Measurements from ENCODE around the gene CCDC92.
A peak's percentile ranks its signal among the peaks of the same experiment; 100 is the strongest.

Gene CCDC92, protein sequence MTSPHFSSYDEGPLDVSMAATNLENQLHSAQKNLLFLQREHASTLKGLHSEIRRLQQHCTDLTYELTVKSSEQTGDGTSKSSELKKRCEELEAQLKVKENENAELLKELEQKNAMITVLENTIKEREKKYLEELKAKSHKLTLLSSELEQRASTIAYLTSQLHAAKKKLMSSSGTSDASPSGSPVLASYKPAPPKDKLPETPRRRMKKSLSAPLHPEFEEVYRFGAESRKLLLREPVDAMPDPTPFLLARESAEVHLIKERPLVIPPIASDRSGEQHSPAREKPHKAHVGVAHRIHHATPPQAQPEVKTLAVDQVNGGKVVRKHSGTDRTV

DNA sequence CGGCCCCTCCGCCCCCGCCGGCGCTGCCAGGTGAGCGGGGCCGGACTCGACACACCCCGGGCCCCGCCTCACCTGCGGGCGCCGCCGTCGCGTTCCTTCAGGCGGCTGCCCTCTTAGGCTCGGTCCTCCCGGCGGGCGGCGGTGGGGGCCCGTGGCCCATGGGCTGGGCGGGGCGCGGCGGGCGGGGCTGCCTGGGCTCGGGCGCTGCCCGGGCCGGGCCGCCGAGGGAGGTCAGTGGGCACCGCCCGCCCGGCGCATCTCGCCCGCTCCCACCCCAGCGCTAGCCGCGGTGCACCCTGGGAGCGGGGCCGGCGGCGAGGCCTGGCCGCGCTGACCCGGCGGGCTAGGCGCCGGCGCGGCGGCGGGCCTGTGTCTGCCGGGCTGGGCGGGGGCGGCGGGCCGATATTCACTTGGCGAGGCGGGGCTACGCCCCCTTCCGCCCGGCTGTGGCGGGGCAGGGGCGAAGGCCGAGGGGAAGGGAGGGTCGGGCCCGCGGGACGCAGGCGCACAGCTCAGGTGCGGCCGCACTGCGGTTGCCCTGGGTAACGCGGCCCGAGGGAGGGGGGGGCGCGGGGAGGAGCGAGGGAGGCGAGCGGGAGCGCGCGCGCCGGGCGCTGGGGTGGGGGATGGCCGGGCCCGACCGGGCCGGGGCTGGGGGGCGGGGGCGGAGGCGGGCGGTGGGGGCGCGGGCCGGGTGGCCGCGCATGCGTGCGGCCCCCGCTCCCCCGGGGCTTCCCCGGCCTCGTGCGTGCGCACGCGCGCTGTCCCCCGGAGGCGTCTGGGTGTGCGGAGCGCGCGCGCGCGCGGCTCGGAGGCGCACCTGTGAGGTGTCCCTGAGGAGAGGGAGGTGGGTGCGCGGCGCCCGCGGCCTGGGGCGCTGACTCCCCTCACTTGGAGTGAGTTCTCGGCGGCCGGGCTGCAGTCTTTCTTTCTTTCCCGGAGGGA lies at the start of gene CCDC92, which contains the start of gene ZNF664:
CCDC92 (minus strand) TSS at position 375 of the 945 bp plus-strand sequence. CDS start 28,526 bp downstream, outside the sequence.
ZNF664 (plus strand) TSS at position 759 of the 945 bp plus-strand sequence. CDS start 38,930 bp downstream, outside the sequence.
- Histone ChIP-seq H3K9ac (ENCODE audit: low read length in 2 of 2) (peak within 1 kb of the TSS; percentile 76 to 86), H3K9me3 (ENCODE audit: control insufficient read depth in 2 of 2, low read length in 2 of 2) (no peaks in the 10 kb centered on the region), H3K27ac (ENCODE audit: low read length) (peak within 1 kb of the TSS; percentile 88), H3K27me3 (ENCODE audit: control insufficient read depth in 1 of 2, insufficient read depth in 2 of 2, low read length in 2 of 2) (no peaks in the 10 kb centered on the region), H3K4me3 (ENCODE audit: low read length in 2 of 2) (peak within 1 kb of the TSS; percentile 68 to 83), H3K36me3 (ENCODE audit: control insufficient read depth in 2 of 2, insufficient read depth in 2 of 2, low read length in 2 of 2) (peaks cover 0 to 3% of the 10 kb centered on the region in 2 donors), H3K4me1 (ENCODE audit: control insufficient read depth, insufficient read depth, low read length) (peaks cover 13% of the 10 kb centered on the region)

DNA sequence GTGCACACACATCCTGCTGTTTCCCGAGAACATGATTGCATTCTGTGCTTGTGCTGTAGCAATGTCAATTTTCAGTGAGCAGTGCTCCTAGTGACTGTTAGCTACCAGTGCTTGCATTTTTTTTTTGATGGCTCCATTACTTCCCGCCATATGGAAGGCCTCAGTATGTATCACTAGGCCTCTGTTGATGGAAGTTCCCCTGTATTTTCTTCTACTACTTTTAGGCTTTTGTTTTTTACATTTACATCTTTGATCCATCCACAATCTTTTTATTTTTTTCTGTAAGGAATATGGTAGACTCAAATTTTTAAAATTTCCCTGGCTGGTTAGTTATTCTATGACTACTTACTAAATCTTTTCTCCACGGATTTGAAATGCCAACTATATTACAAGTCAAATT lies 49.5 kb upstream of the CCDC92 start:
- no peak overlapping the region for H3K27ac ChIP-seq (ENCODE audit: low read length)
- no peaks in the 10 kb centered on the region for H3K9me3 ChIP-seq (ENCODE audit: control insufficient read depth in 2 of 2, low read length in 2 of 2)
- H3K4me3 ChIP-seq (ENCODE audit: low read length in 2 of 2), result no peak overlapping the region
- H3K9ac ChIP-seq (ENCODE audit: low read length in 2 of 2), result no peak overlapping the region
- H3K36me3 ChIP-seq (ENCODE audit: control insufficient read depth in 2 of 2, insufficient read depth in 2 of 2, low read length in 2 of 2), result no peaks in the 10 kb centered on the region
- H3K27me3 ChIP-seq (ENCODE audit: control insufficient read depth in 1 of 2, insufficient read depth in 2 of 2, low read length in 2 of 2), result no peaks in the 10 kb centered on the region
- no peaks in the 10 kb centered on the region for H3K4me1 ChIP-seq (ENCODE audit: control insufficient read depth, insufficient read depth, low read length)

DNA sequence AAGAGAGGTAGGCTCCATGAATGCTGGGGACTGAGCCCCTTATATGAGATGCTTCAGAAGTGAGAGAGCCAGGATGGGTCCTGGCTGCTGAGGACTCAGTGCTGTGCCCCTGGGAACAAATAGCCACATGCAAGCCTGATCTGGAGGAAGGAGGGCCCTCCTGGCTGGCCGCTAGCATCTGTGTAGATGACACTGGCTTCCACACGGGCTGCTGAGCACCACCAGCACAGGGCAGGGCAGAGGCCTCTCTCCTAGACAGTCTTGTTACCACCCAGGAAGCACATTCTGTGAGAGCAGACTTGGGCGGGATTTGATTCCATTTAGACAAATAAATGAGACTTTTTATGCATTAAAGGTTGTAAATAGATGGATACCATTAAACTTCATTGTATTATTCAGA lies 48.4 kb upstream of the CCDC92 start:
- Histone ChIP-seq H3K27me3 (ENCODE audit: control insufficient read depth in 1 of 2, insufficient read depth in 2 of 2, low read length in 2 of 2) (no peaks in the 10 kb centered on the region), H3K9me3 (ENCODE audit: control insufficient read depth in 2 of 2, low read length in 2 of 2) (no peaks in the 10 kb centered on the region), H3K9ac (ENCODE audit: low read length in 2 of 2) (no peak overlapping the region), H3K4me3 (ENCODE audit: low read length in 2 of 2) (no peak overlapping the region), H3K27ac (ENCODE audit: low read length) (no peak overlapping the region), H3K36me3 (ENCODE audit: control insufficient read depth in 2 of 2, insufficient read depth in 2 of 2, low read length in 2 of 2) (no peaks in the 10 kb centered on the region), H3K4me1 (ENCODE audit: control insufficient read depth, insufficient read depth, low read length) (no peaks in the 10 kb centered on the region)

DNA sequence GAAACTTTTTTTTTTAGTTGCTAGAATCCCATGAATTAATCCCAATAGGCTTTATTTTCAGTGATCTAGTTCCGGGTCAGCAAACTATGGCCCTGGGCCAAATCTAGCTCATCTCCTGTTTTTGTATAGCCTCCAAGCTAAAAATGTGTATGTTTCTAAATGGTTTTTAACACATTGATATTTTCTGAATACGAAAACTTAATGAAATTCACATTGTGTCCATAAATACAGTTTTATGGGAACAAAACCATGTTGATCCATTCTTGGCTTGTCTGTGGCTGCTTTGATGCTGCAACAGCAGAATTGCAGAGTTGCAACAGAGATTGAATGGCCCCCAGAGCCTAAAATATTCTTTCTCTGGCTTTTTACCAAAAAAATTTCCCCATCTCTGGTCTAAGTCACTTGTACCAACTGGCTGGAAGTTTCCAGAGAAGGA lies 47.9 kb upstream of the CCDC92 start:
- H3K27me3 ChIP-seq (ENCODE audit: control insufficient read depth in 1 of 2, insufficient read depth in 2 of 2, low read length in 2 of 2), result no peaks in the 10 kb centered on the region
- H3K36me3 ChIP-seq (ENCODE audit: control insufficient read depth in 2 of 2, insufficient read depth in 2 of 2, low read length in 2 of 2), result peaks cover 0 to 2% of the 10 kb centered on the region in 2 donors
- no peak overlapping the region for H3K9ac ChIP-seq (ENCODE audit: low read length in 2 of 2)
- no peaks in the 10 kb centered on the region for H3K9me3 ChIP-seq (ENCODE audit: control insufficient read depth in 2 of 2, low read length in 2 of 2)
- H3K4me3 ChIP-seq (ENCODE audit: low read length in 2 of 2), result no peak overlapping the region
- no peak overlapping the region for H3K27ac ChIP-seq (ENCODE audit: low read length)
- H3K4me1 ChIP-seq (ENCODE audit: control insufficient read depth, insufficient read depth, low read length), result no peaks in the 10 kb centered on the region

DNA sequence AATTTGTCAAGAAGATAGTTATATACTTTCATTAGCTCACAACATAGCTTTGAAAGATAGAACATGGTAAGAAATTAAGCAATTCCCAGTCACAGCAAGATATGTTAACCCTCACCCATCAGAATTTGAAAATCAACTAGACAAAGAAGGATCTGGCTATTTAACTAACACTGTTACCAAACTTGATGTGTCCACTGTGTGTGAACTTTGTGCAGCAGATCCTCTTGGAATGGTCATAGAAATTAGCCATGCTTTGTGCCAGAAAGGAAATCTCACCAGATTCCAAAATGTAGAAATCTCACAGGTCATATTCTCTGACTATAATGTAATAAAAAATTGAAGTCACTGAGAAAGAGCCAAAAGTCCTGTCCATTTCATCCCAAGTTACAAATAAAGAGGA lies 46.5 kb upstream of the CCDC92 start:
- H3K36me3 ChIP-seq (ENCODE audit: control insufficient read depth in 2 of 2, insufficient read depth in 2 of 2, low read length in 2 of 2), result peaks cover 0 to 2% of the 10 kb centered on the region in 2 donors
- no peak overlapping the region for H3K4me3 ChIP-seq (ENCODE audit: low read length in 2 of 2)
- no peak overlapping the region for H3K27ac ChIP-seq (ENCODE audit: low read length)
- no peak overlapping the region for H3K9ac ChIP-seq (ENCODE audit: low read length in 2 of 2)
- no peaks in the 10 kb centered on the region for H3K27me3 ChIP-seq (ENCODE audit: control insufficient read depth in 1 of 2, insufficient read depth in 2 of 2, low read length in 2 of 2)
- no peaks in the 10 kb centered on the region for H3K4me1 ChIP-seq (ENCODE audit: control insufficient read depth, insufficient read depth, low read length)
- H3K9me3 ChIP-seq (ENCODE audit: control insufficient read depth in 2 of 2, low read length in 2 of 2), result no peaks in the 10 kb centered on the region

DNA sequence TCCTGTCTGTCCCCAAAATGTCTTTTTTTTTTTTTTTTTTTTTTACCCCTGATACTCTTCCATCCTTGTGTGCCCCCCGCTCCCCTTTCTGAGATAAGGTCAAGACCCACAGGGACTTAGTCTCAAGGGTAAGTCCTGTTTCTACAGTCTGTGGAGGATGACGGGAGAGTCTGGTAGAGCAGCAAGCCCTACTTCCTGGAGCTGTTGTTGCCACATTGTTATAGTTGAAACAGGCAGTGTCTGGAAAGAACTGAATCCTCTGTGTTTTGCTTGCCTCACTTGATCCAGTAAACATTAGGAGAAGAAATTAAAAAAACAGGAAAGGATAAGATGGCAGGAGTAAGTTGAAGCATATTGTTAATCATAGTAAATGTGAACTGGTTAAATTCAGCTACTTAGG lies 45.9 kb upstream of the CCDC92 start:
- H3K27me3 ChIP-seq (ENCODE audit: control insufficient read depth in 1 of 2, insufficient read depth in 2 of 2, low read length in 2 of 2), result no peaks in the 10 kb centered on the region
- H3K27ac ChIP-seq (ENCODE audit: low read length), result no peak overlapping the region
- H3K9me3 ChIP-seq (ENCODE audit: control insufficient read depth in 2 of 2, low read length in 2 of 2), result no peaks in the 10 kb centered on the region
- H3K4me1 ChIP-seq (ENCODE audit: control insufficient read depth, insufficient read depth, low read length), result no peaks in the 10 kb centered on the region
- H3K36me3 ChIP-seq (ENCODE audit: control insufficient read depth in 2 of 2, insufficient read depth in 2 of 2, low read length in 2 of 2), result peaks cover 2% of the 10 kb centered on the region in 2 donors
- H3K4me3 ChIP-seq (ENCODE audit: low read length in 2 of 2), result no peak overlapping the region
- no peak overlapping the region for H3K9ac ChIP-seq (ENCODE audit: low read length in 2 of 2)

DNA sequence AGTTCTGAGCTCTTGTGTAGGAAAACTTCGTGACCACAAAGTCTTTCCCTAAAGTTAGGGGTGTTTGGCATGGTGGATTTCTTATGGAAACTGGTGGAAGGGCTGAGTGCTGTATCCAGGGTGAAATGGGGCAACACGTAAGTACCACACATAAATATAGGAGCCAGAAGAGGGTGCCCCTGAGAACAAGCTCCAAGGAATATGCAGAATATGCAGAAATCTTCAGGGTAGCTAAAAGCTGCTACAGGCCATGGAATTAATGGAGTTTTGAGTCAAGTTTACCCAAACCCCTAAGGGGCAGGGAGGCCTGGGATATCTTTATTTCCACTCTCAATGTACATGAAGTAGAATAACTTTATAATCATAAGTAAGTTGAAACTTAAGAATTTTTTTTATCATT lies 44.4 kb upstream of the CCDC92 start:
- Histone ChIP-seq H3K27me3 (ENCODE audit: control insufficient read depth in 1 of 2, insufficient read depth in 2 of 2, low read length in 2 of 2) (no peaks in the 10 kb centered on the region), H3K4me3 (ENCODE audit: low read length in 2 of 2) (no peak overlapping the region), H3K4me1 (ENCODE audit: control insufficient read depth, insufficient read depth, low read length) (no peaks in the 10 kb centered on the region), H3K27ac (ENCODE audit: low read length) (no peak overlapping the region), H3K36me3 (ENCODE audit: control insufficient read depth in 2 of 2, insufficient read depth in 2 of 2, low read length in 2 of 2) (peaks cover 12 to 14% of the 10 kb centered on the region in 2 donors), H3K9me3 (ENCODE audit: control insufficient read depth in 2 of 2, low read length in 2 of 2) (no peaks in the 10 kb centered on the region), H3K9ac (ENCODE audit: low read length in 2 of 2) (no peak overlapping the region)

DNA sequence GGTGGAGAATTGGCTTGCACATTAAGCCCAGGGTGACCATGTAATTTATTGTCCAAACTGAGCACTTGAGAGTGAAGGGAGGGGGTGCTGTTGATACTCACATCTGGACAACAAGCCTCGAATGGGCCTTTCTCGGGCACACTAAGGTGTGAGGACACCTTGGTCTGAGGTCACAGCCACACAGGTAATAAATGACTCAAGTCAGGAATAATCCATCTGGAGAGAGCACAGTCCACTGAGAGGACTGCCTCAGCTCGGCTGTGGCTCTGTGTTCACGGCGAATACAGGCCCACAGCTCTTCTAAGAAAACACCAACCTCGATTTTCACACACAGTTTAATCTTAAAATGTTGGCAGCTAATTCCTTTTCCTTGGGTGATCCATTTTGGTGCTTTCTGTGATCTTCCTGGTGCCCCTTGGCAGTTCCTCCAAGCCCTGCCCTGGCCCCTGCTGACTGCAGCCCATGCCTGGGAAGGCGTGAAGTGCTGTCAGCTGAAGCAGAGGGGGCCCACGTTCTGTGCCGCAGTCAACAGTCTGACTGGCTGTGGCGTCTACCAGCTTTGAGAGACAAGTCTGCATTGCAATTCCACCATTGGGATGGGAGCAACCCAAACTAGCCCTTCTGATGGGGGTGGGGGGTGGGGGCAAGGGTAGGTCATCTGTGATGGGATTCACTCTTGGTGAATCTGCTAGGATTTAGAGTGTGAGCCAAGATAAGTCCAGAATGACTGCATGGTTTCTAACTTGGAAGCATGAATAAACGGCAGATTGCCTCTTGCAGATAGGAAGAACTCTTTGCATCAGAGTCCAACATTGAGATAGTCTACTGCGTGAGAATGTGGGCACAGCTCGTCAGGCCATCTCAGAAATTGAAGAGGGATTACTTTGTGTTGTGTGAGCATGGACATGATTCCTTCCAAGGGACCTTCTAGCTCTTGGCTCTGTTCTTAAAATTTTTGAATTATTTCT lies 43.1 kb upstream of the CCDC92 start:
- H3K4me1 ChIP-seq (ENCODE audit: control insufficient read depth, insufficient read depth, low read length), result no peaks in the 10 kb centered on the region
- H3K36me3 ChIP-seq (ENCODE audit: control insufficient read depth in 2 of 2, insufficient read depth in 2 of 2, low read length in 2 of 2), result peaks cover 19 to 22% of the 10 kb centered on the region in 2 donors
- no peak overlapping the region for H3K4me3 ChIP-seq (ENCODE audit: low read length in 2 of 2)
- no peaks in the 10 kb centered on the region for H3K27me3 ChIP-seq (ENCODE audit: control insufficient read depth in 1 of 2, insufficient read depth in 2 of 2, low read length in 2 of 2)
- H3K27ac ChIP-seq (ENCODE audit: low read length), result no peak overlapping the region
- no peak overlapping the region for H3K9ac ChIP-seq (ENCODE audit: low read length in 2 of 2)
- H3K9me3 ChIP-seq (ENCODE audit: control insufficient read depth in 2 of 2, low read length in 2 of 2), result no peaks in the 10 kb centered on the region

DNA sequence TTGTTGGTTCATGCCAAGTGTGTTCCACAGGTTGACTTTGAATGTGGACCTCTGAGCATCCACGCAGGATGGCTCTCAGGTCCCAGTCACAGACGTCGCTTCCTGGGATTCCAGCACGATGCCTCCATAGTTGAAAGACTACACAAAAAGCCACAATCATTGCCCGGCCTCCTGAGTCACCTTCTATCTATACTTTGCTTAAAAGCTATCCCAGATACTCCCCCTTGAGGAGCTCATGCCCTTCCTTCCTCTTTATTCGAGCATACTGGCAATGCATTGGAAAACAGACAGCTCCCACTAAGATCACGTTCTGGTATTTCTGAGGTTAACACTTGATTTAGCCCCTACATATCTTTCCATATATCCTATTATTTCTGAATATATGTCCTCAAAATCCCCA lies 40.4 kb upstream of the CCDC92 start:
- Histone ChIP-seq H3K36me3 (ENCODE audit: control insufficient read depth in 2 of 2, insufficient read depth in 2 of 2, low read length in 2 of 2) (peaks cover 21 to 24% of the 10 kb centered on the region in 2 donors), H3K27ac (ENCODE audit: low read length) (no peak overlapping the region), H3K4me3 (ENCODE audit: low read length in 2 of 2) (no peak overlapping the region)

More for the DNA sequence above, 40.4 kb upstream of the CCDC92 start:
- H3K9me3 ChIP-seq (ENCODE audit: control insufficient read depth in 2 of 2, low read length in 2 of 2), result no peaks in the 10 kb centered on the region
- no peaks in the 10 kb centered on the region for H3K4me1 ChIP-seq (ENCODE audit: control insufficient read depth, insufficient read depth, low read length)
- H3K27me3 ChIP-seq (ENCODE audit: control insufficient read depth in 1 of 2, insufficient read depth in 2 of 2, low read length in 2 of 2), result no peaks in the 10 kb centered on the region
- no peak overlapping the region for H3K9ac ChIP-seq (ENCODE audit: low read length in 2 of 2)

All from stomach smooth muscle (tissue), 2 donors.